Measurements from ENCODE around the gene SLCO2B1.

Gene SLCO2B1

GRCh38 chr11:75149766-75150465 lies 991 bp upstream of the SLCO2B1 start:
- Mint-ChIP-seq H3K36me3 (ENCODE audit: low read depth) (no peaks in the 10 kb centered on the region), H3K4me1 (ENCODE audit: low read depth) (peaks cover 6% of the 10 kb centered on the region), H3K27ac (no peak overlapping the region), H3K4me3 (no peak overlapping the region), H3K27me3 (peaks cover 3% of the 10 kb centered on the region), H3K9me3 (no peaks in the 10 kb centered on the region)
- no peak for DNase-seq

- Mint-ChIP-seq H3K4me1 (ENCODE audit: low read depth) (peaks cover 3% of the 10 kb centered on the region), H3K27me3 (peaks cover 3% of the 10 kb centered on the region), H3K4me3 (no peak overlapping the region), H3K9me3 (no peaks in the 10 kb centered on the region), H3K36me3 (ENCODE audit: low read depth) (no peaks in the 10 kb centered on the region), H3K27ac (no peak overlapping the region)
- no peak for DNase-seq
Observed at GRCh38 chr11:75151346-75152047, 590 bp downstream of the SLCO2B1 start.

- no peaks in the 10 kb centered on the region for H3K36me3 Mint-ChIP-seq (ENCODE audit: low read depth)
- H3K4me1 Mint-ChIP-seq (ENCODE audit: low read depth), result peaks cover 3% of the 10 kb centered on the region
- H3K9me3 Mint-ChIP-seq, result no peaks in the 10 kb centered on the region
- no peak for DNase-seq
- no peak overlapping the region for H3K27ac Mint-ChIP-seq
- H3K4me3 Mint-ChIP-seq, result no peak overlapping the region
- H3K27me3 Mint-ChIP-seq, result peaks cover 3% of the 10 kb centered on the region
Observed at GRCh38 chr11:75152090-75152489, 1.2 kb downstream of the SLCO2B1 start.

- no peaks in the 10 kb centered on the region for H3K9me3 Mint-ChIP-seq
- no peaks in the 10 kb centered on the region for H3K36me3 Mint-ChIP-seq (ENCODE audit: low read depth)
- H3K4me3 Mint-ChIP-seq, result no peak overlapping the region
- H3K4me1 Mint-ChIP-seq (ENCODE audit: low read depth), result peaks cover 3% of the 10 kb centered on the region
- peaks cover 3% of the 10 kb centered on the region for H3K27me3 Mint-ChIP-seq
- H3K27ac Mint-ChIP-seq, result no peak overlapping the region
- DNase-seq, result no peak
Observed at GRCh38 chr11:75152651-75153427, 1.9 kb downstream of the SLCO2B1 start.

GRCh38 chr11:75154646-75155569 lies 4.0 kb downstream of the SLCO2B1 start:
- Mint-ChIP-seq H3K27me3 (peaks cover 3% of the 10 kb centered on the region), H3K27ac (no peak overlapping the region), H3K9me3 (no peaks in the 10 kb centered on the region), H3K4me1 (ENCODE audit: low read depth) (peaks cover 3% of the 10 kb centered on the region), H3K36me3 (ENCODE audit: low read depth) (no peaks in the 10 kb centered on the region), H3K4me3 (no peak overlapping the region)
- DNase-seq, result no peak

- Mint-ChIP-seq H3K4me3 (no peak overlapping the region), H3K9me3 (peaks cover 2% of the 10 kb centered on the region), H3K27me3 (peaks cover 3% of the 10 kb centered on the region), H3K4me1 (ENCODE audit: low read depth) (peaks cover 3% of the 10 kb centered on the region), H3K36me3 (ENCODE audit: low read depth) (no peaks in the 10 kb centered on the region), H3K27ac (no peak overlapping the region)
- no peak for DNase-seq
Observed at GRCh38 chr11:75155570-75156422, 4.9 kb downstream of the SLCO2B1 start.

- H3K27ac Mint-ChIP-seq, result no peak overlapping the region
Observed at GRCh38 chr11:75158241-75158640, 7.3 kb downstream of the SLCO2B1 start.

GRCh38 chr11:75158696-75159150 lies 7.8 kb downstream of the SLCO2B1 start:
- no peak overlapping the region for H3K4me3 Mint-ChIP-seq
- peaks cover 5% of the 10 kb centered on the region for H3K4me1 Mint-ChIP-seq (ENCODE audit: low read depth)
- H3K36me3 Mint-ChIP-seq (ENCODE audit: low read depth), result no peaks in the 10 kb centered on the region
- H3K27ac Mint-ChIP-seq, result no peak overlapping the region
- peaks cover 2% of the 10 kb centered on the region for H3K9me3 Mint-ChIP-seq
- no peak for DNase-seq
- no peaks in the 10 kb centered on the region for H3K27me3 Mint-ChIP-seq

More at GRCh38 chr11:75158241-75158640, 7.3 kb downstream of the SLCO2B1 start:
- peaks cover 2% of the 10 kb centered on the region for H3K9me3 Mint-ChIP-seq
- H3K4me1 Mint-ChIP-seq (ENCODE audit: low read depth), result peaks cover 5% of the 10 kb centered on the region
- no peak overlapping the region for H3K4me3 Mint-ChIP-seq
- no peaks in the 10 kb centered on the region for H3K36me3 Mint-ChIP-seq (ENCODE audit: low read depth)
- DNase-seq, result no peak
- no peaks in the 10 kb centered on the region for H3K27me3 Mint-ChIP-seq

GRCh38 chr11:75159151-75159953 lies 8.4 kb downstream of the SLCO2B1 start:
- no peak overlapping the region for H3K27ac Mint-ChIP-seq
- DNase-seq, result no peak
- peaks cover 5% of the 10 kb centered on the region for H3K4me1 Mint-ChIP-seq (ENCODE audit: low read depth)
- H3K9me3 Mint-ChIP-seq, result peaks cover 2% of the 10 kb centered on the region
- H3K27me3 Mint-ChIP-seq, result no peaks in the 10 kb centered on the region
- H3K4me3 Mint-ChIP-seq, result no peak overlapping the region
- no peaks in the 10 kb centered on the region for H3K36me3 Mint-ChIP-seq (ENCODE audit: low read depth)

- H3K36me3 Mint-ChIP-seq (ENCODE audit: low read depth), result no peaks in the 10 kb centered on the region
- DNase-seq, result no peak
- H3K4me1 Mint-ChIP-seq (ENCODE audit: low read depth), result peaks cover 5% of the 10 kb centered on the region
- H3K27ac Mint-ChIP-seq, result no peak overlapping the region
- H3K9me3 Mint-ChIP-seq, result peaks cover 2% of the 10 kb centered on the region
- H3K4me3 Mint-ChIP-seq, result no peak overlapping the region
- no peaks in the 10 kb centered on the region for H3K27me3 Mint-ChIP-seq
Observed at GRCh38 chr11:75160220-75160757, 9.4 kb downstream of the SLCO2B1 start.

GRCh38 chr11:75160880-75161279 lies 10.0 kb downstream of the SLCO2B1 start:
- Mint-ChIP-seq H3K4me1 (ENCODE audit: low read depth) (peaks cover 5% of the 10 kb centered on the region), H3K27me3 (no peaks in the 10 kb centered on the region), H3K27ac (no peak overlapping the region), H3K36me3 (ENCODE audit: low read depth) (no peaks in the 10 kb centered on the region), H3K9me3 (peaks cover 2% of the 10 kb centered on the region), H3K4me3 (no peak overlapping the region)
- DNase-seq, result no peak

GRCh38 chr11:75161506-75162095 lies 10.7 kb downstream of the SLCO2B1 start:
- no peak for DNase-seq
- peaks cover 2% of the 10 kb centered on the region for H3K9me3 Mint-ChIP-seq
- no peaks in the 10 kb centered on the region for H3K36me3 Mint-ChIP-seq (ENCODE audit: low read depth)
- H3K4me3 Mint-ChIP-seq, result no peak overlapping the region
- peaks cover 5% of the 10 kb centered on the region for H3K4me1 Mint-ChIP-seq (ENCODE audit: low read depth)
- H3K27me3 Mint-ChIP-seq, result no peaks in the 10 kb centered on the region
- peak overlapping the region; percentile 51 for H3K27ac Mint-ChIP-seq

All from activated T-cell treated with anti-CD3 and anti-CD28 coated beads, Interleukin-2, amount 50 U/mL, for 24 hours (primary cell).